Tibial nerve (tissue), 3 donors: ENCODE measurements around the gene KPNA3.

Source experiments
- POLR2A ChIP-seq, 2 donors: fragments of 450-650 bp; IDR thresholded peaks; one replicate each; pipeline ENCODE4 v1.6.1; 2017; ENCODE audit warnings: antibody characterized with exemption in 2 of 2, mild to moderate bottlenecking in 2 of 2, moderate library complexity in 2 of 2
- TF ChIP-seq, protein P1 (sequence below), 5 experiments: fragments of 200-600 bp in 3 of 5; fragments of 450-650 bp in 2 of 5; sonication (generic) in 3 of 5; IDR thresholded peaks; one replicate each; pipeline ENCODE4 v1.5.1; 2016 to 2019; ENCODE audit warnings: antibody characterized with exemption in 5 of 5, mild to moderate bottlenecking in 3 of 5, moderate library complexity in 2 of 5

DNA sequence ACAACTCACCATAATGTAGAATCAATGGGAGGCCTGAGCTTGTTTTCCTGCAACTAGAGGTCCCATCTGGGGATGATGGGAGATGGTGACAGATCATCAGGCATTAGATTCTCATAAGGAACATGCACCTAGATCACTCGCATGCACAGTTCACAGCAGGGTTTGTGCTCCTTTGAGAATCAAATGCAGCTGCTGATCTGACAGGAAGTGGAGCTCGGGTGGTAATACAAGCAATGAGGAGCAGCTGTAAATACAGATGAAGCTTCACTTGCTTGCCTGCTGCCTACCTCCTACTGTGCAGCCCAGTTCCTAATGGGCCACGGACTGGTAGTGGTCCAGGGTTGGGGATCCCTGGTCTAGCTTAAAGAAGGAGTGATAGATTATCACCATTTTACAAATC, 33.0 kb downstream of the KPNA3 start:
- TF ChIP-seq, protein P1, sequence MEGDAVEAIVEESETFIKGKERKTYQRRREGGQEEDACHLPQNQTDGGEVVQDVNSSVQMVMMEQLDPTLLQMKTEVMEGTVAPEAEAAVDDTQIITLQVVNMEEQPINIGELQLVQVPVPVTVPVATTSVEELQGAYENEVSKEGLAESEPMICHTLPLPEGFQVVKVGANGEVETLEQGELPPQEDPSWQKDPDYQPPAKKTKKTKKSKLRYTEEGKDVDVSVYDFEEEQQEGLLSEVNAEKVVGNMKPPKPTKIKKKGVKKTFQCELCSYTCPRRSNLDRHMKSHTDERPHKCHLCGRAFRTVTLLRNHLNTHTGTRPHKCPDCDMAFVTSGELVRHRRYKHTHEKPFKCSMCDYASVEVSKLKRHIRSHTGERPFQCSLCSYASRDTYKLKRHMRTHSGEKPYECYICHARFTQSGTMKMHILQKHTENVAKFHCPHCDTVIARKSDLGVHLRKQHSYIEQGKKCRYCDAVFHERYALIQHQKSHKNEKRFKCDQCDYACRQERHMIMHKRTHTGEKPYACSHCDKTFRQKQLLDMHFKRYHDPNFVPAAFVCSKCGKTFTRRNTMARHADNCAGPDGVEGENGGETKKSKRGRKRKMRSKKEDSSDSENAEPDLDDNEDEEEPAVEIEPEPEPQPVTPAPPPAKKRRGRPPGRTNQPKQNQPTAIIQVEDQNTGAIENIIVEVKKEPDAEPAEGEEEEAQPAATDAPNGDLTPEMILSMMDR (IDR thresholded peaks at IDR 0.05): no peak
- TF ChIP-seq POLR2A (IDR thresholded peaks at IDR 0.05): no peak
